HL-60/S4 treated with retinoic acid at 250 ng/mL for 4 days and 3 days (cell line): Measurements from ENCODE around the gene MEGF11.

Experiments
- in situ Hi-C: fragments of 300-500 bp; cut with MboI; formaldehyde crosslinking; loops from 2 replicates; pipeline ENCODE4 v1.7.0; 2022; ENCODE audit warnings: low sequenced_read_pairs

MEGF11 gene

GRCh38 chr15:65931221-65931620, 322.3 kb downstream of the MEGF11 start:
- in situ Hi-C loops, result no loop called here

DNA sequence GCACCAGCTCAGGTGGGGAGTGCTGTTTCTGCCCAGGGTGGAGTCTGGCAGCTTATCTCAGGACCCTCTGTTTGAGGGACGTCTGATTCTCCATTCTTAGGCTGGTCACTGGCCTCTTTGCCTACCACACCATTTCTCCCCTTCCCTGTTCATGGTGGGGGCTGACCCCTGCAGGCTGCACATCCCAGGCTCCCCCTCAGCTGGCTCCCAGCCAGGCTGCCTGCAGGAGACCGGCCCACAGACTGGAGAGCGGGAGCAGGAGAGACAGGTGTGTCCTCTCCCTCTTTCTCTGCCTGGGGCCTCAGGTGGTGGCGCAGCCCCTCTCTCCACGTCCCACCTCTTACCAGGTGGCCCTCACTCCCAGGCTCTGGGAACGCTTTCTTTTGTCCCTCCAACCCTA, 323.4 kb downstream of the MEGF11 start:
- in situ Hi-C loops, result no loop called here

DNA sequence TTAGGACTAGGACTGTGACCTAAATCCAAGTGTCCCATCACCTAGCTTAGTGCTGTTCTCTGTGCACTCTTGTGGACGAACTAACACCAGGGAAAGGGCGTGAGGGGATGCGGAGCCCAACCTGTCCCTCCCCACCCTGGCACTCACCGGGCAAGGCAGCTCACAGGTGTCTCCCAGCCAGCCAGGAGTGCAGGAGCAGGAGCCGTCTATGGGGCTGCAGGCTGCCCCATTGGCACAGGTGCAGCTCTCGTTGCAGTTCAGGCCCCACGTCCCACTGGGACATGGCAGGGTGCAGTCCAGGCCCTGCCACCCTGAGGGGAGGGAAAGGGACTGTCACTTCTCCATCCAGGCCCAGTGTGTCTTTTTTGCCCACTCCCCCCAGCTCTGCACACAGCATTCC, 324.0 kb downstream of the MEGF11 start:
- in situ Hi-C loops, result no loop called here

DNA sequence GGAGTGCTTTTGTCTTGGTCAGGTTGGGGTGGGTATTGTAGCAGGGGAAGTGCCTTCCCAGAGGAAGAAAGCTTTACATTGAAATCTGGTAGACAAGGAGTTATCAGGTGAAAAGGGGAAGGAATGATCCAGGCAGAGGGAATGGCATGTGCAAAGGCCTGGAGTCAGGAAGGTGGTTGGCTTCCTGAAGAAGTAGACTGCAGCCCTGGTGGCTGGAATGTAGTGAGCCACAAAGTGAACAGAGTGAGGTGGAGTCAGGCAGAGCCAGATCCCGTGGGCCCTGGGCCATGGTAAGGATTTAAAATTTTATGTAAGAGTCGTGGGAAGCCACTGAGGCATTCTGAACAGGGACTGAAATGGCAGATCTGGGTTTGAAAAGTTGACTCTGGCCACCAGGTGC, 326.0 kb downstream of the MEGF11 start:
- in situ Hi-C loops, result no loop called here

GRCh38 chr15:65926899-65927298, 326.7 kb downstream of the MEGF11 start:
- in situ Hi-C loops, result no loop called here

GRCh38 chr15:65926459-65926858, 327.1 kb downstream of the MEGF11 start:
- in situ Hi-C loops, result no loop called here

GRCh38 chr15:65925338-65925737, 328.2 kb downstream of the MEGF11 start:
- in situ Hi-C loops, result no loop called here

DNA sequence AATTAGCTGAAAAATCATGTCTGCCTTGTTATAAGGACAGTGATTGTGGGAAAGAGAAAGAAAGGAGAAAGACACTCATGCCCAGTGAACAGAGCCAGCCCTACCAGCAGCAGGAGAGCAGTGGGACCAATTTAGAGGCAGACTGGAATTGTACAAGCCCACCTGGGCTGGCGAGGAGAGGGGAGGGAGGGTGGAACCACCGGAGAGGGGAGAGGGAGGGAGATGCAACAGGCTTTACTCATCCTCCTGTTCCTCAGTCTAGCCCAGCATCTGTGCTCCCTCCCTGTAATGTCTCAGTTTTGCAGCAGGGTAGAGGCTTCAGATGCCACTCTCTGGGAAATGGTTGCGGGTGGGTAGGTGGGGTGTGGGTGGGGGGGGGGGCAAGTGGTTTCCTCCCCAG, 329.5 kb downstream of the MEGF11 start:
- in situ Hi-C loops, result no loop called here

DNA sequence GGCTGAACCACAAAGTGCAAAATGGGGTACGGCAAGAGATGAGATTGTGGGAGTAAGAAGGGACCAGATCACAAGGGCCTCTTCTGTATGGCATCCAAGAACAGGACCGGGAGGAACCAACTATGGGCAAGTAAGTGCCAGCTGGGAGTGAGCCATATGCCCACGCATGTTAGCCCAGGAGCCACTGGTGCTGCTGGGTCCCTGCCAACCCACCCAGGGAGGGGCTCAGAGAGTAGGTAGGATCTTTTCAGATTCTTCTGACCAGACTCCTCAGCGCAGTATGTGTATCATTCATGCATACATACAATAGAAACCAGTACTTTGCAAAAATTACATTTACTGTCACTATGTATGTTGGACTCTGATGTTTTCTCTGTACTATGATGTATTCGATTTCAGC, 330.3 kb downstream of the MEGF11 start:
- in situ Hi-C loops, result no loop called here

GRCh38 chr15:65922621-65923020, 330.9 kb downstream of the MEGF11 start:
- in situ Hi-C loops, result no loop called here

DNA sequence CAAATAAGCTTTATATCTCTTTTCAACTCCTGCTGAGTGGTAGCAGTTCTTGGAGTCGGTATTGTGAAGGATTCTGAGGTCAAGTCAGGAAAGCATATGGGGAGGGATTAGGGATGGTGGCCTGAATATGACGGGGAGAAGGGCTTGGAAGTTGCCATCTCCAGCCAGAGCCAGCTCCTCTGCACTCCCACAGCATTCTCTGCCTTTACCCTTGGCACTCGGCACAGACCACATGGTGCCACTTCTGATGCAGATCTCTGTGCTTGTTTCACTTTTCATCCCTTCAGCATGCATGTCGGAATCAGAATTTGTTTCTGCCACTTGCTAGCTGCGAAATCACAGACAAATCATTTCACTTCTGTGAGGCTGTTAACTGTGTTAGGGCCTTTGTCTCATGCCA, 331.8 kb downstream of the MEGF11 start:
- in situ Hi-C loops, result no loop called here

GRCh38 chr15:65920825-65921309, 332.7 kb downstream of the MEGF11 start:
- in situ Hi-C loops, result no loop called here

DNA sequence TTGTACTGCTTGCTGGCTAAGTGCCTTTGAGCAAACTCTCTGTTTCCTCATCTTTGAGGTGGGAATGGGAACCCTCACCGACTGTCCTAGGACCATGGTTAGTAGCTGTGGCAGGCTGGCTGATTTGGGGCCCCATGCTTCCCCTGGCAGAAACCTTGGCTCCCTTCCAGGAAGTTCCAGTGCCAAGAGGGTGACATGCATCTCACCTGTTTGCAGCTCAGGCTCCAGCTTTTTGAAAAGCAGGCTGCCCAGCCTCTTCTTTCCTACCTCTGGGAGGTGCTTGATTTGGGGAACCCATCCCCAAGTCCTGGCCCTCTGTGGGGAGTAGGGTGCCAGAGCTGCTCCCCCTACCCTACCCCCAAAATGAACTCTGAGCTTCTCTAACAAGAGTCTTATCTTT, 333.4 kb downstream of the MEGF11 start:
- in situ Hi-C loops, result no loop called here

- in situ Hi-C loops, result no loop called here
Measured at GRCh38 chr15:65919353-65919752, 334.2 kb downstream of the MEGF11 start.

- in situ Hi-C loops, result no loop called here
Measured at GRCh38 chr15:65918945-65919344, 334.6 kb downstream of the MEGF11 start.

- in situ Hi-C loops, result no loop called here
Measured at GRCh38 chr15:65918357-65918920, 335.1 kb downstream of the MEGF11 start.

DNA sequence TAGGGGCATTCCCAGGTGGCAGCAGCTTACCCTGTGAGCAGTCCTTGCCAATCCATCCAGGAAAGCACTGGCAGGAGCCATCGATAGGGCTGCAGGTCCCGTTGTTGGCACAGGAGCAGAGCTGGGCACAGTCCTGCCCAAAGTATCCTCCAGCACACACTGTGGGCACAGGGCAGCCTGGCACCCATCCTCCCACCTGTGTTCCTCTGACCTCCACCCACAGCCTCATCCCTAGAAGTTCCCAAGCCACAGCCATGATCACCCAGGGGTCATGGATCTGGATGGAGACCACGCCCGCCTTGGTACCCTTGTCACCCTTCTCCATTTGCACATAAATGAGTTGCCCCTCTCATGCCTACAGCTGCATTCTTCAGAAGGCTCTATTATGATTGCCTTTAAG, 335.6 kb downstream of the MEGF11 start:
- in situ Hi-C loops, result no loop called here

GRCh38 chr15:65917407-65917756, 336.2 kb downstream of the MEGF11 start:
- in situ Hi-C loops, result no loop called here

GRCh38 chr15:65916664-65917406, 336.7 kb downstream of the MEGF11 start:
- in situ Hi-C loops, result no loop called here

DNA sequence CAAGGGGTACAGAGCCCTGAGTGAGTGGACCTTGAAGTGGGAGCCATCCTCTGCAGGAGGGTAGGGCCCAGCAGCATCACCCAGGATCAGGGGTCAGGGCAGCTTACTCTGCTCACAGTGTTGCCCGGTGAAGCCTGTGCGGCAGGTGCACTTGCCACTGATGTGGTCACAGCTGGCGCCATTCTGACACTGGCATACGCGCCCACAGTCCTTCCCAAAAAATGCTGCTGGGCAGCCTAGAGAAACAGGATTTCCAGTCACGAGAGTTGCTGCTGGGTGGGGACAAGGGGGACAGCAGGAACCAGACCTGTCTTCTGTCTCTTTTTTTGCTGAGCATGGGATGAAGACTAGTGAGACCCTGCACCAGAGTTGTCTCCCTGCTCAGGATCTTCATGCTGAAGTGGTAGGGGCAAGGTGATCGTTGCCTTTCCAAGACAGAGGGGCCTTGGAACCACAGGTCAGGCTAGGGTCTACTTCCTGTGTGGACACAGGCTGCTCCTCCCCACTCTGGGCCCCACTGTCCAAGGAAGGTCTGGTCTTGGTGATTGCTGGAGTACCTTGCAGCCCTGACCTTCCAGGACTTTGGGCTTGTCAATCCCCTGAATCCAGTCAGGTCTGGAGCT, 337.4 kb downstream of the MEGF11 start:
- in situ Hi-C loops, result no loop called here

DNA sequence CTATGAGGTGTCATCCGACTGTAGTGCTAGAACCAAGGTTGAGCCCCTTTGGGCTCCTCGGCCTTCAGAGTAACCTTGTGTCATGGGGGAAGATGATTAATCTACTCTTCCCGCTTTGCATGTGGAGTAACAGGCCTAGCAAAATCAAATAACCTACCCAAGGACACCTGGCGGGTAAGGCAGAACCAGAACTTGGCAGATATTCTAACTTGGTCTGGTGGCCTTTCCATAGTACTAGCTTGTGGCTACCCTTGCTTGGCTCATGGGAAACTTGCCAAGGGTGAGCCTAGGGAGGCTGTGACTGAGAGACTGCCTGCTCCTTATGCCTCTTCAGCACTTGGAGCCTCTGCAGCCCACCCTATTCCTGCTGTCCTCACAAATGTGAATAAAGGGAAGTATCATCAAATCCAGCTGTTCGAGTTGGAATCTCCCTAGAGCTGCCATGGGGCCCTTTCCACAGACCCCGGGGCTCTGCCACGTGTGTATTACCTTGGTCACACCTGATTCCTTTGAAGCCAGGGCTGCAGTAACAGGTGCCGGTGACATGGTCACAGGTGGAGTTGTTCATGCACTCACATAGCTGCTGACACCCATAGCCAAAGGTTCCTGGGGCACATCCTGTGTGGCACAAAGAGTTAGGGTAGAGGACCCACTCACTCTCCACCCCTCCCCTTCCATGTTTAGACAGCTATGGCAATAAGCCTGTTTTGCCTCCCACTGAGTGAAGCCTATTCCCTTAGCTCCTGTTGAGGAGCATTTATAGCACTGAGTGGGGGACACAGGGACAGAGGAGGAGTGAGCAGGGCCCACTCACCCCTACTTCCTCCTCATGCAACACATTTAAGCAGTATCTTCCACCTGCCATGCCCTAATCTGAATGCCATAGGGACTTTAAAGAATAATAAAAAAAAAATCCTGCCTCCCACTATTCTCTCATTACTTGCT, 338.3 kb downstream of the MEGF11 start:
- in situ Hi-C loops, result no loop called here
